ENCODE results near the gene MALSU1. TPM values are rescaled to one million over a fixed set of nuclear protein-coding genes. Genes with fewer than 3 reads are reported as not detected.

The MALSU1 gene
- total and polyA plus RNA-seq, 4 donors = 43.3 to 61.1 (median 55.3) TPM

DNA sequence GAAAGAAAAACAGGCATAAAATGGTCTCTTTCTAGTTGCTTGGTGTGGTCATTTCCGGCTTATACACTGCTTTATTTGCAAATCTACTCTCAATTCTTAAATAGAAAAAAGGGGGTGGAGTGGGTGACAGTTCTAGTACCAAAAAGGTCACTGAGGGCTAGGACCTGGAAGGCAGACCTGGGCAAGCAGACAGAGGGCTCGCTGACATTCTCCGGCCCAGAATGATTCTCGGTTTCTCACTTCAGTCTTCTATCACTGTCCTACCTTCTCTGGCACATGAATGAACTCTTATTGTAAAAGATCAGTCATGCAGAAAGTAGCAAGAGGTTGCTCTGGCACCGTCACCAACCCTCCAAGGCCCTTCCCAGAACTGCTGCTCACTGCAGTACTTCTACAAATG, 54.0 kb downstream of the MALSU1 start:
- Histone ChIP-seq H3K9me3 (ENCODE audit: control insufficient read depth, insufficient read depth, low read length) (no peaks in the 10 kb centered on the region), H3K4me3 (ENCODE audit: low read depth, low read length) (no peak overlapping the region)
- WGBS (ENCODE audit: insufficient coverage) = 30% methylated on average over 3 of the region's 5 CpGs

DNA sequence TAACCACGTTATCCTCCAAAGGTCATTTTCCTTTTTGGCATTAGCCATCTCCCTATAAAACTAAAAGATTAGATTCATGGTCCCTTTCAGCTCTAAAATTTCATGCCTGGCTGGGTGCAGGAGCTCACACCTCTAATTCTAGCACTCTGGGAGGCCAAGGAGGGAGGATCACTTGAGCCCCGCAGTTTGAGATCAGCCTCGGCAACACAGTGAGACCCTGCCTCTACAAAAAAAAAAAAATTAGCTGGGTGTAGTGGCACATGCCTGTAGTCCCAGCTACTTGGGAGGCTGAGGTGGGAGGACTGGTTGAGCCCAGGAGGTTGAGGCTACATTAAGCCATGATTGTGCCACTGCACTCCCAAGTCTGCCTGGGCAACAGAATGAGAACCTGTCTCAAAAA, 57.0 kb downstream of the MALSU1 start:
- peaks cover 3% of the 10 kb centered on the region for H3K36me3 ChIP-seq (ENCODE audit: control insufficient read depth, insufficient read depth, low read length)
- DNase-seq (ENCODE audit: low read depth in 4 of 6, low spot score in 6 of 6) = no peak
- H3K4me1 ChIP-seq (ENCODE audit: control insufficient read depth, insufficient read depth, low read length) = peaks cover 4% of the 10 kb centered on the region
- H3K4me3 ChIP-seq (ENCODE audit: low read depth, low read length) = no peak overlapping the region
- H3K27me3 ChIP-seq (ENCODE audit: control insufficient read depth, insufficient read depth, low read length) = no peaks in the 10 kb centered on the region
- H3K27ac ChIP-seq (ENCODE audit: low read depth, low read length) = no peak overlapping the region
- H3K9me3 ChIP-seq (ENCODE audit: control insufficient read depth, insufficient read depth, low read length) = no peaks in the 10 kb centered on the region
- WGBS (ENCODE audit: insufficient coverage) = 88% methylated on average over 1 of the region's 3 CpGs

More for the DNA sequence above, 54.0 kb downstream of the MALSU1 start:
- peak in 2 of 6 donors; percentile 32 to 44 for DNase-seq (ENCODE audit: low read depth in 4 of 6, low spot score in 6 of 6)
- Histone ChIP-seq H3K27ac (ENCODE audit: low read depth, low read length) (peak overlapping the region; percentile 26), H3K27me3 (ENCODE audit: control insufficient read depth, insufficient read depth, low read length) (no peaks in the 10 kb centered on the region), H3K36me3 (ENCODE audit: control insufficient read depth, insufficient read depth, low read length) (peaks cover 4% of the 10 kb centered on the region), H3K4me1 (ENCODE audit: control insufficient read depth, insufficient read depth, low read length) (peaks cover 4% of the 10 kb centered on the region)

DNA sequence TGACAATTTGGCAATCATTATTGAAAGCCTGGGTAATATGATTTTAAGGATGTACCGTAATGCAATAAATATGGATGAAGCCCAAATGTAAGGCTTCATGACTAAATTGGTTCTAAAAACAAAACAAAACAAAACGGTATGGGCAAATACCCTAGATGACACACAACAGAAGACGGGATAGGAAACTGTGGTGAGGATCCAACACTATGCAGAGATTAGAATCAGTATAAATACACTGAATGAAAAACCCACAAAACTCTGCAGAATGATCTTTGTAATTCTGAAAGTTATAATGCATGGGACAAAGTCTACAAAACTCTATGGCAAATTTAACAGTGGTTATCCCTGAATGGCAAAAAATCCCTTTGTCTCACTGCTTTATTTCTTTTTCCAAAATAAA, 57.6 kb downstream of the MALSU1 start:
- no peaks in the 10 kb centered on the region for H3K27me3 ChIP-seq (ENCODE audit: control insufficient read depth, insufficient read depth, low read length)
- H3K36me3 ChIP-seq (ENCODE audit: control insufficient read depth, insufficient read depth, low read length) = no peaks in the 10 kb centered on the region
- peaks cover 4% of the 10 kb centered on the region for H3K4me1 ChIP-seq (ENCODE audit: control insufficient read depth, insufficient read depth, low read length)
- H3K4me3 ChIP-seq (ENCODE audit: low read depth, low read length) = no peak overlapping the region
- no peak for DNase-seq (ENCODE audit: low read depth in 4 of 6, low spot score in 6 of 6)
- H3K27ac ChIP-seq (ENCODE audit: low read depth, low read length) = no peak overlapping the region
- no CpG with 5 or more reads among the region's 3 CpGs for WGBS (ENCODE audit: insufficient coverage)
- no peaks in the 10 kb centered on the region for H3K9me3 ChIP-seq (ENCODE audit: control insufficient read depth, insufficient read depth, low read length)

GRCh38 chr7:23357190-23358093, 58.3 kb downstream of the MALSU1 start:
- no peak overlapping the region for H3K27ac ChIP-seq (ENCODE audit: low read depth, low read length)
- peak in 2 of 6 donors; percentile 56 to 74 for DNase-seq (ENCODE audit: low read depth in 4 of 6, low spot score in 6 of 6)
- H3K27me3 ChIP-seq (ENCODE audit: control insufficient read depth, insufficient read depth, low read length) = no peaks in the 10 kb centered on the region
- H3K4me3 ChIP-seq (ENCODE audit: low read depth, low read length) = no peak overlapping the region
- H3K36me3 ChIP-seq (ENCODE audit: control insufficient read depth, insufficient read depth, low read length) = no peaks in the 10 kb centered on the region
- no CpG with 5 or more reads among the region's 6 CpGs for WGBS (ENCODE audit: insufficient coverage)
- peaks cover 4% of the 10 kb centered on the region for H3K4me1 ChIP-seq (ENCODE audit: control insufficient read depth, insufficient read depth, low read length)
- H3K9me3 ChIP-seq (ENCODE audit: control insufficient read depth, insufficient read depth, low read length) = no peaks in the 10 kb centered on the region

GRCh38 chr7:23358152-23358674, 59.1 kb downstream of the MALSU1 start:
- peaks cover 2% of the 10 kb centered on the region for H3K4me1 ChIP-seq (ENCODE audit: control insufficient read depth, insufficient read depth, low read length)
- no peaks in the 10 kb centered on the region for H3K9me3 ChIP-seq (ENCODE audit: control insufficient read depth, insufficient read depth, low read length)
- no peak for DNase-seq (ENCODE audit: low read depth in 4 of 6, low spot score in 6 of 6)
- no peak overlapping the region for H3K4me3 ChIP-seq (ENCODE audit: low read depth, low read length)
- H3K36me3 ChIP-seq (ENCODE audit: control insufficient read depth, insufficient read depth, low read length) = no peaks in the 10 kb centered on the region
- 100% methylated on average over 1 of the region's 2 CpGs for WGBS (ENCODE audit: insufficient coverage)
- no peaks in the 10 kb centered on the region for H3K27me3 ChIP-seq (ENCODE audit: control insufficient read depth, insufficient read depth, low read length)
- no peak overlapping the region for H3K27ac ChIP-seq (ENCODE audit: low read depth, low read length)

Other genes starting within 250 kb of the MALSU1 start
- gene KLHL7, start 193.6 kb upstream of the MALSU1 start, total RNA-seq = 10 to 100 TPM; 53.6 to 78.3 TPM
- 10 to 100 TPM; 65.4 to 73.6 TPM for gene KLHL7, start 193.6 kb upstream of the MALSU1 start, polyA plus RNA-seq (ENCODE audit: insufficient read length in 2 of 2)
- 10 to 100 TPM; 57.0 to 69.8 TPM for gene NUP42, start 117.3 kb upstream of the MALSU1 start, total RNA-seq
- gene NUP42, start 117.3 kb upstream of the MALSU1 start, polyA plus RNA-seq (ENCODE audit: insufficient read length in 2 of 2) = 10 to 100 TPM; 57.5 to 83.6 TPM
- gene GPNMB, start 52.6 kb upstream of the MALSU1 start, total RNA-seq = 10 to 100 TPM; 42.5 to 47.6 TPM
- 10 to 100 TPM in 1 of 2 donors, 1 to 10 TPM in 1; 4.4 to 10.7 TPM for gene GPNMB, start 52.6 kb upstream of the MALSU1 start, polyA plus RNA-seq (ENCODE audit: insufficient read length in 2 of 2)
- gene IGF2BP3, start 171.2 kb downstream of the MALSU1 start, total RNA-seq = 10 to 100 TPM; 31.1 to 37.3 TPM
- 10 to 100 TPM; 18.8 to 19.9 TPM for gene IGF2BP3, start 171.2 kb downstream of the MALSU1 start, polyA plus RNA-seq (ENCODE audit: insufficient read length in 2 of 2)
- gene TRA2A, start 232.6 kb downstream of the MALSU1 start, total RNA-seq = 10 to 100 TPM; 54.6 to 66.7 TPM
- 100 to 1,000 TPM; 174 to 205 TPM for gene TRA2A, start 232.6 kb downstream of the MALSU1 start, polyA plus RNA-seq (ENCODE audit: insufficient read length in 2 of 2)